HepG2 (cell line): Measurements from ENCODE around the gene CD151. TPM values are rescaled to one million over a fixed set of nuclear protein-coding genes. Genes with fewer than 3 reads are reported as not detected.
A peak's percentile ranks its signal among the peaks of the same experiment; 100 is the strongest.

ENCODE experiments used
- CTCF ChIP-seq: sonication (generic); formaldehyde crosslinking; IDR thresholded peaks from 2 replicates; pipeline ENCODE4 v1.5.0; 2020; ENCODE audit warnings: mild to moderate bottlenecking, missing genetic modification reagents, moderate library complexity
- DNMT1 ChIP-seq: sonication (generic); formaldehyde crosslinking; IDR thresholded peaks from 2 replicates; pipeline ENCODE4 v1.5.1; 2020; ENCODE audit warnings: mild to moderate bottlenecking, missing genetic modification reagents
- ELF1 ChIP-seq: sonication (generic); formaldehyde crosslinking; IDR thresholded peaks from 2 replicates; pipeline ENCODE4 v1.4.0; 2020; ENCODE audit warnings: missing genetic modification reagents
- HIC2 ChIP-seq: sonication (generic); formaldehyde crosslinking; IDR thresholded peaks from 2 replicates; pipeline ENCODE4 v1.9.0; 2022; ENCODE audit warnings: low read depth, missing genetic modification reagents
- HNRNPL ChIP-seq: fragments of 200-400 bp; formaldehyde crosslinking; IDR thresholded peaks from 2 replicates; pipeline ENCODE4 v1.6.1; 2017; ENCODE audit warnings: mild to moderate bottlenecking, low read depth, low read length
- JUN ChIP-seq: sonication (generic); formaldehyde crosslinking; IDR thresholded peaks from 2 replicates; pipeline ENCODE4 v1.4.0; 2020; ENCODE audit warnings: mild to moderate bottlenecking, missing genetic modification reagents
- SIN3A ChIP-seq: IDR thresholded peaks from 2 replicates; pipeline ENCODE4 v1.6.1; 2011; ENCODE audit warnings: low read depth, mild to moderate bottlenecking, control low read depth, low read length, borderline replicate concordance
- ZNF333 ChIP-seq: sonication (generic); formaldehyde crosslinking; IDR thresholded peaks from 2 replicates; pipeline ENCODE4 v1.4.0; 2020; ENCODE audit warnings: mild to moderate bottlenecking, missing genetic modification reagents, borderline replicate concordance
- ZNF335 ChIP-seq: sonication (generic); formaldehyde crosslinking; IDR thresholded peaks from 2 replicates; pipeline ENCODE4 v1.4.0; 2020; ENCODE audit warnings: missing genetic modification reagents
- ZNF557 ChIP-seq: sonication (generic); formaldehyde crosslinking; IDR thresholded peaks from 2 replicates; pipeline ENCODE4 v1.4.0; 2020; ENCODE audit warnings: missing genetic modification reagents
- polyA plus RNA-seq, 8 experiments: library from polyadenylated mRNA; depleted of rRNA in 3 of 8; stranded (reverse) in 7 of 8; unstranded in 1 of 8; fragments of >200 nt; fragmentation: Illumina TruSeq in 4 of 8; extraction: Trizol in 4 of 8; gene quantifications; 2 replicates each; pipeline versions ENCODE4 v1.2.1 to v1.2.3, GENCODE V29; 2011 to 2016; ENCODE audit warnings: low read depth in 4 of 8, missing spikeins in 1 of 8, mixed read lengths in 1 of 8; ENCODE audit not compliant: insufficient read depth in 1 of 8
- total RNA-seq, 5 experiments: library from RNA; depleted of rRNA; stranded (reverse); fragments of >200 nt; fragmentation: Illumina TruSeq; extraction: Trizol; gene quantifications; 2 replicates each; pipeline ENCODE4 v1.2.3, GENCODE V29; 2016; ENCODE audit warnings: low read depth in 1 of 5
- TF ChIP-seq, protein P1 (sequence below): sonication (generic); formaldehyde crosslinking; IDR thresholded peaks from 2 replicates; pipeline ENCODE4 v1.4.0; 2020; ENCODE audit warnings: mild to moderate bottlenecking, missing genetic modification reagents
- TF ChIP-seq, protein P2 (sequence below): sonication (generic); formaldehyde crosslinking; IDR thresholded peaks from 2 replicates; pipeline ENCODE4 v1.8.1; 2023; ENCODE audit warnings: mild to moderate bottlenecking, missing genetic modification reagents
- TF ChIP-seq, protein P3 (sequence below): sonication (generic); formaldehyde crosslinking; IDR thresholded peaks from 2 replicates; pipeline ENCODE4 v1.4.0; 2020; ENCODE audit warnings: missing genetic modification reagents
- TF ChIP-seq, protein P4 (sequence below): sonication (generic); formaldehyde crosslinking; conservative IDR thresholded peaks from 2 replicates; pipeline ENCODE4 v1.4.0; 2020; ENCODE audit warnings: missing genetic modification reagents

The CD151 gene
- total and polyA plus RNA-seq, 2 of the 13 experiments (the other 11 are each of a cell fraction or from before 2014, with no cell fraction given) = 125 to 197 TPM

DNA sequence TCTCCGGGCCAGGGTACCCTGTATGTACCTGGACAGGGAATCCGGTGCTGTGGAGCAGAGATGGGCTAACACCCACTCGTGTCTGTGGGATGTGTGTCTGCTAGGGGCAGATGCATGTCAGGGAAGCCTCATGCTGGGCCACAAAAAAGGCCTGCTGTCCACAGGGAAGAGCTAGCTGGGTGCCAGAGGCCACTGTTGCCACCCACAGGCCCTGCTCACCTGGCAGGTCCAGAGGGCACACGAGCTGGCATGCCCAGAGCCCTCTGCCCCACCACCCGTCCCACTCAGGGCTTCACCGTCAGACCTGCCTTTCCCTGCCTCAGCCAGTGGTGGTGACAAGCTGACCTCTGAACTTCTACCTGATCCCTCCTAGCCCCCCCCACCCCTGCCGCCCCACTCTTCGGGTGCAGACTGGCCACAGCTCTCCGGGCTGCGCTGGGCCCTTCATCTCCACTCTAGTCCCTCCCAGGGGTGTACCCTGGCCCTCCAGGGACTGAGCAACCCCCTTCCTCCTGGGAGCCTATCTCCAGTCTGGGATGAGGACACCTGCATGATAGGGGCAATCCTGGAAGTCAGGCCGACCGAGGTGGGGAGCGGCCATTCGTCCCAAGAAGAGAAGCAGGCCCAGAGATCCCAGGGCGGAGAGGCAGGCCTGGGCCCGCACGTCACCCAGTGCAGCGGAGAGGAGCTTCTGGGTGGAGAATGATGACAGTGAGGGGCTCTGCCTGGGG is 36.0 kb upstream of the CD151 start (continued):
- TF ChIP-seq ZNF557 (CRISPR knock-in tag) (no peak), SIN3A (no peak), JUN (CRISPR knock-in tag) (no peak), HIC2 (CRISPR knock-in tag) (peak; percentile 70; the same call in 1 of the 2 replicates), HNRNPL (peak; percentile 89), ZNF333 (CRISPR knock-in tag) (0 out of 2 replicates have a peak, but pooled peaks have one; percentile 56), DNMT1 (CRISPR knock-in tag) (0 out of 2 replicates have a peak, but pooled peaks have one; percentile 15), CTCF (peak; percentile 4; the same call in 1 of the 2 replicates), ZNF335 (0 out of 2 replicates have a peak, but pooled peaks have one; percentile 14), ELF1 (0 out of 2 replicates have a peak, but pooled peaks have one; percentile 11)
- TF ChIP-seq, protein P1, sequence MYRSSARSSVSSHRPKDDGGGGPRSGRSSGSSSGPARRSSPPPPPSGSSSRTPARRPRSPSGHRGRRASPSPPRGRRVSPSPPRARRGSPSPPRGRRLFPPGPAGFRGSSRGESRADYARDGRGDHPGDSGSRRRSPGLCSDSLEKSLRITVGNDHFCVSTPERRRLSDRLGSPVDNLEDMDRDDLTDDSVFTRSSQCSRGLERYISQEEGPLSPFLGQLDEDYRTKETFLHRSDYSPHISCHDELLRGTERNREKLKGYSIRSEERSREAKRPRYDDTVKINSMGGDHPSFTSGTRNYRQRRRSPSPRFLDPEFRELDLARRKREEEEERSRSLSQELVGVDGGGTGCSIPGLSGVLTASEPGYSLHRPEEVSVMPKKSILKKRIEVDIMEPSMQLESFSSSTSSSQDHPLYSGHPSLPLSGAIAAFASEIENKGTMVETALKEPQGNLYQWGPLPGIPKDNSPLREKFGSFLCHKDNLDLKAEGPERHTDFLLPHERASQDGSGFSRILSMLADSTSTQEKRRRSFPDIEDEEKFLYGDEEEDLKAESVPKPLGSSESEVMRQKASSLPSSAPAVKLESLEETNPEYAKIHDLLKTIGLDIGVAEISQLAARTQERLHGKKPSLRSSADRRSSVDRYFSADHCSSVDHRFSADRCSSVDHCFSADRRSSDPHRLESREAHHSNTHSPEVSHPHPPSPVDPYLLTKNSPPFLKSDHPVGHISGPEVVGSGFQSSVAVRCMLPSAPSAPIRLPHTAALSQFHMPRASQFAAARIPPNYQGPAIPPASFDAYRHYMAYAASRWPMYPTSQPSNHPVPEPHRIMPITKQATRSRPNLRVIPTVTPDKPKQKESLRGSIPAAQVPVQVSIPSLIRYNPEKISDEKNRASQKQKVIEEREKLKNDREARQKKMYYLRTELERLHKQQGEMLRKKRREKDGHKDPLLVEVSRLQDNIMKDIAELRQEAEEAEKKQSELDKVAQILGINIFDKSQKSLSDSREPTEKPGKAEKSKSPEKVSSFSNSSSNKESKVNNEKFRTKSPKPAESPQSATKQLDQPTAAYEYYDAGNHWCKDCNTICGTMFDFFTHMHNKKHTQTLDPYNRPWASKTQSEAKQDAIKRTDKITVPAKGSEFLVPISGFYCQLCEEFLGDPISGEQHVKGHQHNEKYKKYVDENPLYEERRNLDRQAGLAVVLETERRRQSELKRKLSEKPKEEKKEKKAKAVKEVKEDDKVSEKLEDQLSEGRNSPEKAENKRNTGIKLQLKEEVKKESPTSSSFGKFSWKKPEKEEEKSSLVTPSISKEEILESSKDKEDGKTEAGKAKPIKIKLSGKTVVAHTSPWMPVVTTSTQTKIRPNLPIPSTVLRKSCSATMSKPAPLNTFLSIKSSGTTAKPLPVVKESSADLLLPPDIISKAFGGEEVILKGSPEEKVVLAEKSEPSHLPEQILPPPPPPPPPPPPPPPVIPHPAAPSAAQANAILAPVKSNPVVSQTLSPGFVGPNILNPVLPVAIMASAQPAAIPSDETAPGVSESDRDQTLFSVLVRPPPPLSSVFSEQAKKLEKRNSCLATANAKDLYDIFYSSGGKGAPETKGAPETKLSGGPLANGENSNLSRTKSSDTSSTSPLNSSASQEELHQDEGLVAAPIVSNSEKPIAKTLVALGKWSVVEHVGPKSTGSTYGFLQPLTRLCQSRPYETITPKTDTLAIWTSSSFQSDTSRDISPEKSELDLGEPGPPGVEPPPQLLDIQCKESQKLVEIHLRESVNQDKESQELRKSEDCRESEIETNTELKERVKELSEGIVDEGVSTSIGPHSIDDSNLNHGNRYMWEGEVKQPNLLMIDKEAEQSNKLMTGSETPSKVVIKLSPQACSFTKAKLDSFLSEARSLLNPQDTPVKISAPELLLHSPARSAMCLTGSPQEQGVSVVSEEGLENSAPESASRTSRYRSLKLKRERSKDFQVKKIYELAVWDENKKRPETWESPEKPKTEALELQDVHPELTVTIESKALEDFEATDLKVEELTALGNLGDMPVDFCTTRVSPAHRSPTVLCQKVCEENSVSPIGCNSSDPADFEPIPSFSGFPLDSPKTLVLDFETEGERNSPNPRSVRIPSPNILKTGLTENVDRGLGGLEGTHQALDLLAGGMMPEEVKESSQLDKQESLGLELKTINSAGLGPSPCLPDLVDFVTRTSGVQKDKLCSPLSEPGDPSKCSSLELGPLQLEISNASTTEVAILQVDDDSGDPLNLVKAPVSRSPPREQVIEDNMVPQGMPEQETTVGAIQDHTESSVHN (CRISPR knock-in tag) = no peak
- TF ChIP-seq, protein P2, sequence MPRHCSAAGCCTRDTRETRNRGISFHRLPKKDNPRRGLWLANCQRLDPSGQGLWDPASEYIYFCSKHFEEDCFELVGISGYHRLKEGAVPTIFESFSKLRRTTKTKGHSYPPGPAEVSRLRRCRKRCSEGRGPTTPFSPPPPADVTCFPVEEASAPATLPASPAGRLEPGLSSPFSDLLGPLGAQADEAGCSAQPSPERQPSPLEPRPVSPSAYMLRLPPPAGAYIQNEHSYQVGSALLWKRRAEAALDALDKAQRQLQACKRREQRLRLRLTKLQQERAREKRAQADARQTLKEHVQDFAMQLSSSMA (CRISPR knock-in tag) = 0 out of 2 replicates have a peak, but pooled peaks have one; percentile 14
- TF ChIP-seq, protein P3, sequence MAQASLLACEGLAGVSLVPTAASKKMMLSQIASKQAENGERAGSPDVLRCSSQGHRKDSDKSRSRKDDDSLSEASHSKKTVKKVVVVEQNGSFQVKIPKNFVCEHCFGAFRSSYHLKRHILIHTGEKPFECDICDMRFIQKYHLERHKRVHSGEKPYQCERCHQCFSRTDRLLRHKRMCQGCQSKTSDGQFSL (CRISPR knock-in tag) = peak; percentile 83
- TF ChIP-seq, protein P4, sequence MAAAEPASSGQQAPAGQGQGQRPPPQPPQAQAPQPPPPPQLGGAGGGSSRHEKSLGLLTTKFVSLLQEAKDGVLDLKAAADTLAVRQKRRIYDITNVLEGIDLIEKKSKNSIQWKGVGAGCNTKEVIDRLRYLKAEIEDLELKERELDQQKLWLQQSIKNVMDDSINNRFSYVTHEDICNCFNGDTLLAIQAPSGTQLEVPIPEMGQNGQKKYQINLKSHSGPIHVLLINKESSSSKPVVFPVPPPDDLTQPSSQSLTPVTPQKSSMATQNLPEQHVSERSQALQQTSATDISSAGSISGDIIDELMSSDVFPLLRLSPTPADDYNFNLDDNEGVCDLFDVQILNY (CRISPR knock-in tag) = no peak
